Retina (tissue), 1 donor: Measurements from ENCODE around the gene ARHGEF3.
"Not testable (repeated sequence)": the region's sequence is repeated elsewhere in the genome, so short reads cannot be mapped to it uniquely, and the experiment has no call there.

ENCODE experiments used
- DNase-seq: peaks from one replicate; pipeline ENCODE4 v3.0.0-alpha.2; 2016

ARHGEF3 gene

GRCh38 chr3:56720849-56721248 lies 80.9 kb downstream of the ARHGEF3 start:
- no peak for DNase-seq

DNA sequence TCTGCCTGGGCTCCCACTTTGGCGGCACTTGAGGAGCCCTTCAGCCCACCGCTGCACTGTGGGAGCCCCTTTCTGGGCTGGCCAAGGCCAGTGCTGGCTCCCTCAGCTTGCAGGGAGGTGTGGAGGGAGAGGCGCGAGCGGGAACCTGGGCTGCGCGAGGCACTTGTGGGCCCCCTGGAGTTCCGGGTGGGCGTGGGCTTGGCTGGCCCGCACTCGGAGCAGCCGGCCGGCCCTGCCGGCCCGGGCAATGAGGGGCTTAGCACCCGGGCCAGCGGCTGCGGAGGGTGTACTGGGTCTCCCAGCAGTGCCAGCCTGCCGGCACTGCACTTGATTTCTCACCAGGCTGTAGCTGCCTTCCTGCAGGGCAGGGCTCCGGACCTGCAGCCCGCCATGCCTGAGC lies 82.9 kb downstream of the ARHGEF3 start:
- not testable (repeated sequence) for DNase-seq

DNA sequence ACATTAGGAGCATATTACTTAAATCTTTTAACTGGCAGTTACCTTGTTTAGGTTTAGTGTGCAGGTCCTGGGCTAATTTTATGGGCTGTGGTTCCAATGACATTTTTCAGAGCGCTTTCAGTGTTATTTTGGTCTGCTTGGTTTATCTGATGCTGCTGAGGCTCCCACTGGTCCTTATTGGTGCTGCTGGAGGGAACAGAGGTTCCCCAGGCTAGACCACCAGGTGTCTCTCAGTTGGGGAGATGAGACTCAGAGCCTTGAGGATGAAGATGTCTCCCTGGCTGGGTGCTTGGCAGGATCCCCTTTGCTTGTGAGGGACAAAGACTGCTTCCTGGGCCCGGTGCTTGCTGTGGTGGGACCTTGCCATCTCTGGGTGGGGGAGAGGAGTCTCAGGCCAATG lies 90.4 kb downstream of the ARHGEF3 start:
- no peak for DNase-seq

- not testable (repeated sequence) for DNase-seq
Observed at GRCh38 chr3:56707412-56707811, 94.3 kb downstream of the ARHGEF3 start.

GRCh38 chr3:56706629-56707028 lies 95.1 kb downstream of the ARHGEF3 start:
- DNase-seq: no peak

DNA sequence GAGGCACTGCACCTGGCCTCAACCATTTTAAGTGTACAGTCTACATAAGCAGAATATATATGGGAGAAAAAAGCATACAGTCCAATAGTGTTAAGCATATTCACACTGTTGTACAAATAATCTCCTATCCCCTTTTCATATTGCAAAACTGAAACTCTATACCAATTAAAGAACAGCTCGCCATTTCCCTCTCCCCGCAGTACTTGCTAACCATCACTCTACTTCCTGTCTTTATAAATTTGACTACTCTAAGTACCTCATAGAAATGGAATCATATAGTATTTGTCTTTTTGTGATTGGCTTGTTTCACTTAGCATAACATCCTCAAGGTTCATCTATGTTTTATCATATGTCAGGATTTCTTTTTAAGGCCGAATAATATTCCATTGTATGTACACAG lies 97.0 kb downstream of the ARHGEF3 start:
- DNase-seq: no peak

- peak; percentile 59 for DNase-seq
Observed at GRCh38 chr3:56702490-56703315, 99.0 kb downstream of the ARHGEF3 start.

- DNase-seq: no peak
Observed at GRCh38 chr3:56700151-56700550, 101.6 kb downstream of the ARHGEF3 start.

- DNase-seq: no peak
Observed at GRCh38 chr3:56694867-56695683, 106.7 kb downstream of the ARHGEF3 start.

DNA sequence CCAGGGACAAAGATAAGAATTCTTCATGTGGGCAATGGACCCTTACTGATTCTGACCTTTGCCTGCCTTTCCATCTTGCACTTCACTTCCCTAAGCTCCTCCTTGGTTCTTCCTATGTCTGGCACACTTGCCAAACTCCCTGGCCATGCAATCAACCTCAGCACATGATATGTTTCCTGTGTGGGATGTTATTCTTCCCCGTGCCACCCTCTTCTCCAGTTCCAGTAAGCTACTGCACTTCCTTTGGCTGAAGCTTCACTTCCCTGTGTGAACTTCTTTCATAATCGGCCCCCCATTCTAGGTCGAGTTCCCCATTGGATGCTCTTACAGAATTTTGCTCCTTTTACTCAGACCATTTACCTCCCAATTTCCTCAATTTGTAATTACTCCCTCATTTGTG lies 108.0 kb downstream of the ARHGEF3 start:
- DNase-seq: no peak

GRCh38 chr3:56692520-56693433 lies 109.0 kb downstream of the ARHGEF3 start:
- DNase-seq: not testable (repeated sequence)

- not testable (repeated sequence) for DNase-seq
Observed at GRCh38 chr3:56692001-56692365, 109.8 kb downstream of the ARHGEF3 start.

DNA sequence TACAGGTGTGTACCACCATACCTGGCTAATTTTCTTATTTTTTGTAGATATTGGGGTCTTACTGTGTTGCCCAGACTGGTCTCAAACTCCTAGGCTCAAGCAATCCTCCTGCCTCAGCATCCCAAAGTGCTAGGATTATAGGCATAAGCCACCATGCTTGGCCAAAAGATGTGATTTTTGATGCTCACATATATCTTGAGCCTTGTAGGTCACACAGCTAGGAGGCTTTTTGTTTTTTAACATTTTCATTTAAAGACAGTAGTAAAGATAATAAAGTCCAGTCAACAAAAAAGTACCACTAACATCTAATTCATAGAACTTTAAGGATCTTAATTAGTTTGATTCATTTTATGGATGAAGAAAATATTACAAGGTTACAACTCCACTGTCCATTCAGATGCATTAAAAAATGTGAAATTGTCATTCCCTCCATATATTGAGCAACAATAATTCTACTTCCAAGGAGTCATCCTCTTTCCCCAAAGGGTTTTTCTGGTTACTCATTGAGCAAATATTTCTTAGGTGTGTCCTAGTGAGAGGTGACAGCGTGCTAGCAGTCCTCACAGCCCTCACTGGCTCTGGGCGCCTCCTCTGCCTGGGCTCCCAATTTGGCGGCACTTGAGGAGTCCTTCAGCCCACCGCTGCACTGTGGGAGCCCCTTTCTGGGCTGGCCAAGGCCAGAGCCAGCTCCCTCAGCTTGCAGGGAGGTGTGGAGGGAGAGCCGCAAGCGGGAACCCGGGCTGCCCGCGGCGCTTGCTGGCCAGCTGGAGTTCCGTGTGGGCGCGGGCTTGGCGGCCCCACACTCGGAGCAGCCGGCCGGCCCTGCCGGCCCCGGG lies 110.4 kb downstream of the ARHGEF3 start:
- DNase-seq: no peak

- DNase-seq: no peak
Observed at GRCh38 chr3:56689303-56689702, 112.4 kb downstream of the ARHGEF3 start.

GRCh38 chr3:56688191-56688590 lies 113.6 kb downstream of the ARHGEF3 start:
- DNase-seq: no peak

GRCh38 chr3:56684029-56684428 lies 117.7 kb downstream of the ARHGEF3 start:
- no peak for DNase-seq

DNA sequence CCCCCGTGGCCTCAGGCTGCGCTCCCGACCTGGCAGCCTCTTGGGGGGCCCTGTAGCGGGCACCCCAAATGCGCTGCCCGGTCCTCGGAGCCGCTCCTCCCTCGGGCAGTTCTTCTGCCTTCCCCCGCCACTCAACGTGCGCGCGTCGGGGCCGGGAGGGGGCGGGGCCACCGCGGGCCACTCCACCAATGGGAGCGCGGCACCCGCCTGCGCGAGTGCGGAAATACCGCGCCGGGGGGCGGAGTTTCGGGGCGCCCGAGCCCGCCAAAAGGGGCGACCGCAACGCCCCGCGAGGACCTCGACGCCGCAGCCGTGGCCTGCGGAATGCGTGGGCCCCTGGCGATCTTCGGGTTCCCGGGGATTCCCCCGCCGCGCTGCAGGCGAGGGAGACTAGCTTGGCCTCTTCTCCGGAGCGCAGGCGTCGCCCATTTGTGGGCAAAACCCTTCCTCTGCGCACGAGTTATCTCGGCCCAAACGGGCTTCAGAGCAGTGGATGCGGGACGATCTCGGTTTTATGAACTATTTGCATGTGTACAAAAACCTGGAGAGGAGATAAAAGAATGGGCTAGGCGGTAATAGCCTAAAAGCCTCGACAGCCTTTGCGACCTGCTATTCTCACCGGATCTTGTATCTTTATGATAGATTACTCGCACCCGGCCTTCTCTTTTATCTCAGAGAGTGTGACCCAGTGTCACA lies 118.5 kb downstream of the ARHGEF3 start, which contains the start of gene TASOR:
Gene TASOR (minus strand): TSS at position 144 of the 696 bp plus-strand sequence. CDS start 259 bp downstream, outside the sequence.
- peak; percentile 87 for DNase-seq

DNA sequence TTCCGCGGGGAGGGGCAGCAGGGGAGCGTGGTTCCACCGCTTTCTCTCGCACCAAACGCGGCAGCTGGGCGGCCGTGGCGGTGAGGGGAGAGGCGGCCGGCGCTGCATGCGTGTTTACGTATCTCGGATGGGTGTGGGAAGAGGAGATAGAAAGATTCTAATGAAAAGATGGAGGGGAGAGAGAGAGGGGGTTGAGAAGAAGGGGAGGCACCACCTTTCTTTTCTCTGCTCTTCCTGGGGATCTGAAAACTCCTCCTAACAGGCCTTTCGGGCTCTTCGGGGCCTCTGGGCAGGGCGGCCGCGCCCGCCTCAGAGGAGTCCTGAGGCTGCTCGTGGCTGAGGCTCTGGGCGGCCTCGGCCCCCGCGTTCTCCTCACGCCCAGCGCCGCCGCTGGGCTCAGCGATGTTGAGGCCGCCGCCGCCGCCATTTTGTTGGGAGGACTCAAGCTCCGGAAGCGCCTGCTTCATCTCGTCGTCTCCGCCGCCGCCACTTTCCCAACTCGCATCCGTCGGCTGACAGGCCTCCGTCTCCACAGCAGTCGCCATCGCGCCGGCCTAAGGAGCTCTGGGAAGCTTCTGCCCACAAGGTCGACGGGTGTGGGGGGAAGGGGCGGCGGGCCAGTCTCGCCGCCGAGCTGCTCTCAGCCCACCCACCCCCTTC lies 119.2 kb downstream of the ARHGEF3 start:
- peak; percentile 95 for DNase-seq

DNA sequence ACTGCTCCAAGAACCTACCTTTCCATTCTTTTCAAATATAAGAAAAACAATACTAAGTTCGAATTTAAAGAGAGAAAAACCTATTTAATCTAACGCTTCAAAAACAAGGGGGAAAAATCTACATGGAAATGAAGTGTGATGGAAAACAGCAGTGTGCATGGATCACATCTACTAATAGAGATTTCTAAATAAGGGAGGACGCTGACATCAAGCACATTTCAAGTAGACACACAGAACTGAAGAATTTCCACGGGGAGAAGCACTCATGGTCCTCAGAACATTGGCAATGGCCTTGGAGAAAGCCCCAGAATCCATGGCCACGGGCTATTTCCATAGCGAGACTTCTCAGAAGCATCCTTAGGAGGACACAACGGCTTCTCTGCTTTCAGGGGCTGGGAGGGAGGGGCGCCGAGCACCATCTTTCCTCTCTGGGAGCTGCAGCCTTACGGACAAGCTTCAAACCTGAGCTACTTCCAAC lies 119.7 kb downstream of the ARHGEF3 start:
- DNase-seq: no peak

GRCh38 chr3:56680054-56680580 lies 121.6 kb downstream of the ARHGEF3 start:
- no peak for DNase-seq
